Keratinocyte (primary cell): ENCODE results near the gene FBXO8. TPM values are rescaled to one million over a fixed set of nuclear protein-coding genes. Genes with fewer than 3 reads are reported as not detected.

ENCODE experiments used
- DNase-seq: peaks from one replicate; pipeline ENCODE4 v3.0.0-alpha.2; 2011; ENCODE audit warnings: low read depth, missing footprints, low spot score
- FAIRE-seq: peaks from 2 replicates; lab custom pipeline; 2011; peaks lifted over from hg19 to GRCh38; lab: Jason Lieb, UNC
- H2AFZ ChIP-seq: 2 replicates; pipeline ENCODE4 v1.6.0; 2012; ENCODE audit warnings: low read length, control low read depth, inconsistent platforms; ENCODE audit not compliant: control insufficient read depth
- H3K27ac ChIP-seq: 2 replicates; pipeline ENCODE4 v1.5.1; 2011; ENCODE audit warnings: low read length; ENCODE audit not compliant: control insufficient read depth, insufficient read depth
- H3K27me3 ChIP-seq: 3 replicates; pipeline ENCODE4 v1.6.0; 2011; ENCODE audit warnings: low read length; ENCODE audit not compliant: control insufficient read depth, insufficient read depth; ENCODE audit errors: extremely low read depth
- H3K36me3 ChIP-seq, 2 experiments: 2 replicates in 1 of 2; 3 replicates in 1 of 2; pipeline ENCODE4 v1.5.1; 2011; ENCODE audit warnings: low read length in 2 of 2, mild to moderate bottlenecking in 1 of 2; ENCODE audit not compliant: control insufficient read depth in 2 of 2, insufficient read depth in 2 of 2; ENCODE audit errors: extremely low read depth in 1 of 2
- H3K4me1 ChIP-seq: 3 replicates; pipeline ENCODE4 v1.5.1; 2011; ENCODE audit warnings: low read length; ENCODE audit not compliant: control insufficient read depth, insufficient read depth; ENCODE audit errors: extremely low read depth
- H3K4me2 ChIP-seq: 3 replicates; pipeline ENCODE4 v1.6.0; 2011; ENCODE audit warnings: low read depth, low read length; ENCODE audit not compliant: control insufficient read depth, insufficient read depth; ENCODE audit errors: extremely low read depth
- H3K4me3 ChIP-seq, 3 experiments: fragments of 200-600 bp in 1 of 3; sonication (generic) in 1 of 3; 2 replicates in 2 of 3; 3 replicates in 1 of 3; pipeline ENCODE4 v1.5.1; 2011 to 2016; ENCODE audit warnings: low read length in 3 of 3, mild to moderate bottlenecking in 3 of 3, control low read depth in 2 of 3, inconsistent platforms in 1 of 3, low read depth in 1 of 3, mixed read lengths in 1 of 3, mixed run types in 1 of 3, moderate library complexity in 1 of 3; ENCODE audit not compliant: control insufficient read depth in 2 of 3, insufficient read depth in 2 of 3; ENCODE audit errors: extremely low read depth in 1 of 3
- H3K79me2 ChIP-seq: 2 replicates; pipeline ENCODE4 v1.6.0; 2012; ENCODE audit warnings: low read length; ENCODE audit not compliant: control insufficient read depth, insufficient read depth
- H3K9ac ChIP-seq: 3 replicates; pipeline ENCODE4 v1.6.0; 2011; ENCODE audit warnings: low read length; ENCODE audit not compliant: control insufficient read depth, insufficient read depth; ENCODE audit errors: extremely low read depth
- H3K9me1 ChIP-seq: 3 replicates; pipeline ENCODE4 v1.6.0; 2011; ENCODE audit warnings: low read length; ENCODE audit not compliant: control insufficient read depth, insufficient read depth; ENCODE audit errors: extremely low read depth
- H3K9me3 ChIP-seq: 2 replicates; pipeline ENCODE4 v1.5.1; 2012; ENCODE audit warnings: low read depth, low read length; ENCODE audit not compliant: control insufficient read depth
- H4K20me1 ChIP-seq: 3 replicates; pipeline ENCODE4 v1.6.0; 2011; ENCODE audit warnings: low read length; ENCODE audit not compliant: control insufficient read depth, insufficient read depth; ENCODE audit errors: extremely low read depth
- CTCF ChIP-seq, 3 experiments: IDR thresholded peaks in 1 of 3; conservative IDR thresholded peaks in 1 of 3; optimal IDR thresholded peaks in 1 of 3; 2 replicates in 2 of 3; 3 replicates in 1 of 3; pipeline versions ENCODE3 to v1.5.1; 2011; ENCODE audit warnings: low read length in 3 of 3, mild to moderate bottlenecking in 3 of 3, moderate library complexity in 2 of 3, control low read depth in 1 of 3, inconsistent platforms in 1 of 3; ENCODE audit not compliant: insufficient read depth in 2 of 3; ENCODE audit errors: extremely low read depth in 1 of 3
- EZH2 ChIP-seq: IDR thresholded peaks from one replicate; pipeline ENCODE4 v1.6.1; 2012; ENCODE audit warnings: inconsistent platforms, mild to moderate bottlenecking, low read length, moderate library complexity
- dilution Hi-C: fragments of 300-500 bp; cut with MboI; formaldehyde crosslinking; loops from one replicate; pipeline ENCODE4 v1.7.0; 2020; ENCODE audit warnings: low sequenced_read_pairs; ENCODE audit not compliant: extremely low pct_ligation_motif_present
- polyA plus RNA-seq, 5 experiments: library from polyadenylated mRNA; depleted of rRNA in 3 of 5; stranded (reverse) in 3 of 5; stranded (forward) in 1 of 5; unstranded in 1 of 5; fragments of >200 nt; gene quantifications; 1 replicate in 1 of 5; 2 replicates in 3 of 5; 3 replicates in 1 of 5; pipeline versions ENCODE4 v1.2.1 to v1.2.3, GENCODE V29; 2011 to 2012; ENCODE audit warnings: missing spikeins in 2 of 5, low read depth in 1 of 5, low replicate concordance in 1 of 5

The FBXO8 gene
- polyA plus RNA-seq, 1 donor (not counting 4 experiments of a cell fraction or from before 2014, with no cell fraction given), result 21.0 TPM

- H3K4me1 ChIP-seq, result no peaks in the 10 kb centered on the region
- H2AFZ ChIP-seq, result no peak overlapping the region
- dilution Hi-C loops, result no loop called here
- H3K27me3 ChIP-seq, result no peaks in the 10 kb centered on the region
- FAIRE-seq (no peak), DNase-seq (no peak)
- H3K9ac ChIP-seq, result no peak overlapping the region
- no peak overlapping the region for H3K4me2 ChIP-seq
- no peak for TF ChIP-seq EZH2
- TF ChIP-seq CTCF (optimal IDR thresholded peaks at IDR 0.05 in 1 of 3, IDR thresholded peaks at IDR 0.05 in 1 of 3, conservative IDR thresholded peaks at IDR 0.05 in 1 of 3; ENCODE audit: extremely low read depth in 1 of 3, insufficient read depth in 2 of 3, low read length in 3 of 3), result no peak
- no peaks in the 10 kb centered on the region for H3K9me1 ChIP-seq
- no peaks in the 10 kb centered on the region for H3K36me3 ChIP-seq
- no peaks in the 10 kb centered on the region for H4K20me1 ChIP-seq
- no peak overlapping the region for H3K27ac ChIP-seq
- H3K4me3 ChIP-seq, result no peak overlapping the region
- H3K79me2 ChIP-seq, result no peaks in the 10 kb centered on the region
- no peaks in the 10 kb centered on the region for H3K9me3 ChIP-seq
These were observed 41.3 kb upstream of the FBXO8 start for GRCh38 chr4:174324725-174325124.

- dilution Hi-C loops, result no loop called here
These were observed 40.8 kb upstream of the FBXO8 start for GRCh38 chr4:174324236-174324635.

More at GRCh38 chr4:174324236-174324635, 40.8 kb upstream of the FBXO8 start:
- H3K9me3 ChIP-seq, result no peaks in the 10 kb centered on the region
- H3K9ac ChIP-seq, result no peak overlapping the region
- FAIRE-seq, result no peak
- H3K79me2 ChIP-seq, result no peaks in the 10 kb centered on the region
- no peak for TF ChIP-seq EZH2
- TF ChIP-seq CTCF (optimal IDR thresholded peaks at IDR 0.05 in 1 of 3, IDR thresholded peaks at IDR 0.05 in 1 of 3, conservative IDR thresholded peaks at IDR 0.05 in 1 of 3; ENCODE audit: extremely low read depth in 1 of 3, insufficient read depth in 2 of 3, low read length in 3 of 3), result no peak
- H3K9me1 ChIP-seq, result no peaks in the 10 kb centered on the region
- no peak overlapping the region for H3K27ac ChIP-seq
- H3K4me2 ChIP-seq, result no peak overlapping the region
- no peaks in the 10 kb centered on the region for H3K27me3 ChIP-seq
- H2AFZ ChIP-seq, result no peak overlapping the region
- H4K20me1 ChIP-seq, result no peaks in the 10 kb centered on the region
- no peaks in the 10 kb centered on the region for H3K36me3 ChIP-seq
- no peaks in the 10 kb centered on the region for H3K4me1 ChIP-seq
- no peak overlapping the region for H3K4me3 ChIP-seq
- DNase-seq, result no peak
